ENCODE measurements around the gene MGLL. TPM values are rescaled to one million over a fixed set of nuclear protein-coding genes. Genes with fewer than 3 reads are reported as not detected.

Gene MGLL
- total and polyA plus RNA-seq, 9 of the 15 experiments (the other 6 are each of a cell fraction or from before 2014, with no cell fraction given) = 0.12 to 0.32 (median 0.18) TPM; not detected in 6

- BruUV-seq (replicated peaks) = no TSS peak
- FAIRE-seq = no peak
- no peak overlapping the region for H3K27ac ChIP-seq (ENCODE audit: extremely low read depth, low read depth, low read length)
- H3K4me3 ChIP-seq = no peak overlapping the region
- ChIA-PET POLR2A (interaction anchor here (0.6 to 1.1 kb wide), 5 partner anchors 17 to 1601 kb away, joined by 3 to 4 read pairs (median 4); partner anchors contain the start of gene TPRA1), CTCF (ENCODE audit: low intra/inter-chr PET ratio) (no interaction called here)
- no peaks in the 10 kb centered on the region for H3K9me3 ChIP-seq (replicated peaks; ENCODE audit: control insufficient read depth, insufficient read depth, low read depth, low read length)
- WGBS (ENCODE audit: insufficient coverage, low coverage, missing lambda C conversion rate) = 55% methylated on average over 17 of the region's 21 CpGs
- intact Hi-C loops (cut with micrococcal nuclease) (loop anchor here (10.0 kb wide), 1 partner anchor 285 kb away; no protein-coding TSS in a partner anchor), in situ Hi-C loops (cut with MboI) (no loop called here)
- no peaks in the 10 kb centered on the region for H4K20me1 ChIP-seq (replicated peaks; ENCODE audit: control insufficient read depth, insufficient read depth, low read length)
- no peaks in the 10 kb centered on the region for H3K27me3 ChIP-seq (ENCODE audit: control insufficient read depth in 2 of 2, insufficient read depth in 2 of 2, low read length in 2 of 2)
- peak; percentile 16 for TF ChIP-seq CTCFL (IDR thresholded peaks at IDR 0.05; ENCODE audit: borderline replicate concordance, insufficient read depth, low read depth, low read length, poor library complexity, severe bottlenecking)
- TF ChIP-seq KHSRP (IDR thresholded peaks at IDR 0.05) = no peak
- TF ChIP-seq CTCF (IDR thresholded peaks at IDR 0.05 in 2 of 3, conservative IDR thresholded peaks at IDR 0.05 in 1 of 3; ENCODE audit: insufficient read depth in 2 of 3, low read depth in 1 of 3, low read length in 3 of 3) = peak in 2 of 3 experiments; percentile 3 to 21; a peak in 1 of 6 replicates
- peak; percentile 68; the same call in 1 of the 2 replicates for TF ChIP-seq ZBTB7A (IDR thresholded peaks at IDR 0.05; ENCODE audit: borderline replicate concordance, control insufficient read depth, low read depth, low read length)
- no peak for ATAC-seq
- H3K4me1 ChIP-seq (replicated peaks in 1 of 2; ENCODE audit: control insufficient read depth in 2 of 2, insufficient read depth in 2 of 2, low read length in 2 of 2) = peaks cover 0 to 24% of the 10 kb centered on the region in 2 experiments; a peak in 2 of 5 replicates
- no peaks in the 10 kb centered on the region for H3K9me1 ChIP-seq (ENCODE audit: control insufficient read depth, insufficient read depth, low read length)
- H3K4me2 ChIP-seq (ENCODE audit: insufficient read depth, low read length) = no peak overlapping the region
- H3K79me2 ChIP-seq (ENCODE audit: control insufficient read depth, insufficient read depth, low read length) = no peaks in the 10 kb centered on the region
- no peak overlapping the region for H3K9ac ChIP-seq (ENCODE audit: insufficient read depth in 1 of 2, low read depth in 2 of 2, low read length in 2 of 2)
- no peak overlapping the region for H2AFZ ChIP-seq (ENCODE audit: low read depth, low read length)
- H3K36me3 ChIP-seq (ENCODE audit: control insufficient read depth, insufficient read depth, low read length) = no peaks in the 10 kb centered on the region
- DNase-seq (ENCODE audit: extremely low read depth in 1 of 4, low spot score in 3 of 4) = peak in 1 of 4 experiments; percentile 18
These were observed 142.7 kb downstream of the MGLL start for GRCh38 chr3:127679534-127680145.
